HG02759 (cell line): ENCODE data around the gene POU2F1.
A peak's percentile ranks its signal among the peaks of the same experiment; 100 is the strongest.
"Not testable (repeated sequence)": the region's sequence is repeated elsewhere in the genome, so short reads cannot be mapped to it uniquely, and the experiment has no call there.

Experiments
- ATAC-seq: cut with Tn5 transposase; IDR thresholded peaks from one replicate; pipeline ENCODE4 v1.9.1; 2021; ENCODE audit warnings: mild to moderate bottlenecking, moderate library complexity; ENCODE audit not compliant: unreplicated experiment

Gene POU2F1

GRCh38 chr1:167305706-167306277 lies 85.1 kb downstream of the POU2F1 start:
- no peak for ATAC-seq

GRCh38 chr1:167310732-167311131 lies 90.0 kb downstream of the POU2F1 start:
- ATAC-seq: no peak

DNA sequence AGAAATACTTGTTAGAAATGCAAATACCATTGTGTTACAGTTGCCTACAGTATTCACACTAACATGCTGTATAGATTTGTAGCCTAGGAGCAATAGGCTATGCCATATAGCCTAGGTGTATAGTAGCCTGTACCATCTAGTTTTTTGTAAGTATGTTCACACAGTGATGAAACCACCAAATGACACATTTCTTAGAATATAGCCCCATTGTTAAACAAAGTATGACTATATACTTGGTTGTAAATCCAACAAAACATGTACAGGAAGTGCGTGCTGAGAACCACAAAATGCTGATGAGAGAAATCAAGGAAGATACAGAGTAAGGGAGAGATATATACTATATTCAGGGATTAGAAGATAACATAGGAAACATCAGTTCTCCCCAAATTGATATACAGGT lies 92.2 kb downstream of the POU2F1 start:
- ATAC-seq: no peak

GRCh38 chr1:167314671-167315070 lies 94.0 kb downstream of the POU2F1 start:
- ATAC-seq: no peak

- no peak for ATAC-seq
These were observed 96.8 kb downstream of the POU2F1 start for GRCh38 chr1:167317463-167317862.

DNA sequence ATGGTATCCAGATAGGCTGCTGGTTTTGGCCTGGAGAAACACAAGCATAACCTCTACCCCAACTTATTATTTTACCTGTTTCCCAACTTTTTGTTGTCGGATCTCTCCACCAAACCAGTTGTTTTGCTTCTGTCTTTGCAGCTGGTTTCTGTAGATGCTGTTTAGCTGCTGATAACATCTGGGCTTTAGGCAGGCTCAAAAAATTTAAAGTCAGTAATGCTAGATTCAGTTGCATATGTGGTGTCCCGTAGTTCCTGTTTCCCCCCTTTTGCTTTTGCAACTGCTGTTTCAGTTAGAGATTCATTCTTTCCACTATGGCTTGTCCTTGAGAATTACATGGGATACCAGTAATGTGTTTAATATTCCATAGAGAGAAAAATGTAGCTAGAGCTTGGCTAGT lies 98.5 kb downstream of the POU2F1 start:
- ATAC-seq: not testable (repeated sequence)

DNA sequence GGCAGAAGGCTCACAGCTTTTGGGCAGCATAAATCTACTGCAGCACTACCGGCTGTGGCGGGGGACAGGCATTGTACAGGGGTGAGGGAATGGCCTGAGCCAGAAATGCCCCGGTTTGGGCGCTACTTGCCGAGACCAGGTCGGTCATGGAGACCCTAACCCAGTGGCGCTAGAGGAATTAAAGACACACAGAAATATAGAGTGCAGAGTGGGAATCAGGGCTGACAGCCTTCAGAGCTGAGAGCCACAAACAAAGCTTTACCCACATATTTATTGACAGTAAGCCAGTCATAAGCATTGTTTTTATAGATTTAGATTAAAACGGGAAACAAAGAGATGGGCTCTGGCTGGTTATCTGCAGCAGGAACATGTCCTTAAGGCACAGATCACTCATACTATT lies 101.8 kb downstream of the POU2F1 start:
- no peak for ATAC-seq

DNA sequence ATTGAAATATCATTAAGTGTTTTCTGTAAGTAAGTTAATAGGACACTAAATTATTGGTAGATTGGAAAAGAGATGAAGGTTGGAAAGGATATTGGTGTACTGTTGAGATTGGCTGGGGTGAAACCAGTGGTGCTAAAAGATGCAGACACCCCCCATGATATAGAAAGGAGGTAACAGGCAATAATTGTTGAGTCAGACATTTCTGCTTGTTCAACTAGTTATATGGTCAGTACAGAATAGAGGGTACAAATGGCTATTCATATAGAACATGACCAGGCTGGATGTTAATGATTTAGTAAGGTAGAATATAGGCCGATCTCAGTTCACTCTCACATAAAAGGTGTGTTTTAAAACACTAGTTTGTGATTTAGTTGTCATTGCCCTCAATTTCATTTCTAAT lies 104.5 kb downstream of the POU2F1 start:
- no peak for ATAC-seq

DNA sequence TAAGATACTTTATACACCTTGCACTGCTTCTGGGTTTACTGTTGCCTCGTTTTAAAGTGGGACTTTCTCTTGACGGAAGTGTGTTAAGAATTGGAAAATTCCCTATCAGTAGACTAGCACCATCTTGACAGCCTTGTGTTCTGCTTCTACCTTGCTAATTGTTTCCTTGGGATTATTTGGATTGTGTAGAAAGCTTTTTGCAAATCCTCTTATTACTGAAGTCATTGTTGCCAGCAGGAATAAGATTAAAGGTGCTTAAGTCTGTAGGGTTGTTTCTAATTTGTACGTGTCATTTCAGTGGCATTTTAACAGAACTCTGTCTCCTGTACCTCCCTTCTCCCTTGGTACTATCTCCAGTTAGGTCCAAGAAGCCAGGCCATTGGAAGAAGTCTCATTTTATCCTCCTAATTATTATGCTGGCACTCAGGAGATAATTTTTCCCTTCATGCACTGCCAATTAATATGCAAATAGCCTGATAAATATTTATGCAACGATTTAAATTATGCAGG lies 107.7 kb downstream of the POU2F1 start:
- ATAC-seq: no peak

DNA sequence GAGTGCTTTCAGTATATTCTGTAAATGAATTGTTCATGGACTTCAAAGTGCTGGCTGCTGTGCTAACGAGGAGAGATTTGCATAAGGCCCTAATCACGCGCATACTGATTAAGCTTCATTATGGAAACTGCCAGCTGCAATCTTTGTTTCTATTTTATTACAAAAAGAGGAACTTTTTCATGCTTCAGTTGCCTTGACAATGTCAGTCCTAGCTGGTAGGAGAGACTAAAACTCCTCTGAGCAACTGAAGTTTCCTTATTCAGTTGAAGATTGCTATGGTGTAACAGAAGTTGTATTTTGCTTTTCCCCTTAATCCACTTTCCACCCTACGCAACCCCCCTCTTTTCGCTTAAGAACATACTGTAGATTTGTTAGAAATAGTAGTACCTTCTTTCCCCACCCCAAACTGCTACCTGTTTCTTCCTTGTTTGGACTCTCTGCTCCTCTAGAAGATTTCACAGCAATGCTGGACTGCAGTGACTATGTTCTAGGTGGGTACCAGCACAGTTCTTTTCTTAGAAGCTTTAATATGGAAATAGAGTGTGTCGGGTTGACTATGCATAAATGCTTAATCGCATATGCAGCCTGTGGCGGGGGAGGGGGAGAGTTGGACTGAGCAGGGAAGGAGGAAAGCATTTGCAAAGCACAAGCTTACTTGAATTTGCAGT lies 108.3 kb downstream of the POU2F1 start:
- ATAC-seq: peak; percentile 76

DNA sequence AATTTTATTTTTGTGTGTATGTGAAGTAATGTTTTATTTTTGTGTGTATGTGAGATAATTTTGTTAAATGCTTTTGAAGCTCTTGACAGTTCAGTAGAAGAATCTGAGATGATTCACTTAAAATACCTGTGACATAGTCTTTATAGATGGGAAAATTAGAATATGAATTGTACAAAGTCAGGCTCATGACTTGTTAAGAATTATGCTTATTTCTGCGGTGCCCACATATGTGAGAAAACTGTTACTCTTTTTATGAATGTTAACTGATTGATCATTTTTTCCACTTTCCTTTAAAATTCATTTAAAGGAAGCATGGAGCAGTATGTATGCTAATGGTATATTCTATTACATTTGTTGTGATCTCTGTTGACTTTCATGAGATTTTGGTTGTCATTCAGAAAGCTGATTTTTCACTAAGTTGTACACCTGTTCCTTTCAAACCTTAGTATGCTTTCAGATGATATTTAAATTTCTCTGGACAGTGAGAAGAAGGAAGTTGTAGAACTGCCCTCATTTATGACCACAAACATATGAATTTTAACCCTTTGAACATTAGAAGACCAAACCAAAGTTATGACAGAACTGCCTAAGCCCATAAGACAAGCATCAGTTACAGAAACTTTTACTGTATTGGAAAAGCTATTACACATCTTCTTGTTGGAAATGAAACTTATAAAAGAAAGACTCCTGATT lies 110.1 kb downstream of the POU2F1 start:
- ATAC-seq: peak; percentile 24

DNA sequence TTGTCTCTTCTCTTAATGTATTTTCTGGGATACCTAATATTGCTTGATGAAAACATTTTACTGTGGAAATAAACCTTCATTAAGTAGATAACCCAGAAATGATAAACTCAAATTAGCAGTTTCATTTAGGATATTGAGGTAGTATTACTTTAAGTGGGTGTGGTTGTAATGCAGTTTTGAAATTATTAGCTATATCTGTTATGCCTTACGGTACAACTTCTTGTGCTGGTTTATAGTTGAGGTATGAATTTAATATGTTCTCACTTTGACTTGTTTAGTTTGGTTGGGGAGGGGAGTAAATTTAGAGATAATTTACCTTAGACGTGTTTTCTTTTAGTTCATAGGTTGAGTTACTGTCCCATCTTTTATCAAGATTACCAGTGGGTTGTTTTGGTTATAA lies 111.0 kb downstream of the POU2F1 start:
- ATAC-seq: no peak

GRCh38 chr1:167332503-167332902 lies 111.8 kb downstream of the POU2F1 start:
- no peak for ATAC-seq

DNA sequence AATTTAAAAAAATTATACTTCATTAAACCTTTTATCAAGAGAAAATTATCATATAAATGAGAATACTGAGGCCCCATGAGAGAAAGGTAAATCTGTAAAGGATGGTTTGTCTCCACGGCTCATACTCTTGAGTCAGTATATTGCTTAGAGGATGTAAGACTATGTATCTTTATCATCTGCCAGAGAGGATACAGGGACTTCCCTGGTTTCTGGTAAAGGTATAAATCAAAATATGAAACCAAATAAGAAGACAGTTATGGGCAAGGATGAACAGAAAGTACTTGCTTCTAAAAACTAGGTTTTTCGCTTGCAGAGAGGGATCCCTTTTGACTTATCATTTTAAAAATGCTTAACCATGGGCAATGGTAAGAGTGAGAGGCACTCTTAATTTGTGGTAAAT lies 112.4 kb downstream of the POU2F1 start:
- no peak for ATAC-seq

DNA sequence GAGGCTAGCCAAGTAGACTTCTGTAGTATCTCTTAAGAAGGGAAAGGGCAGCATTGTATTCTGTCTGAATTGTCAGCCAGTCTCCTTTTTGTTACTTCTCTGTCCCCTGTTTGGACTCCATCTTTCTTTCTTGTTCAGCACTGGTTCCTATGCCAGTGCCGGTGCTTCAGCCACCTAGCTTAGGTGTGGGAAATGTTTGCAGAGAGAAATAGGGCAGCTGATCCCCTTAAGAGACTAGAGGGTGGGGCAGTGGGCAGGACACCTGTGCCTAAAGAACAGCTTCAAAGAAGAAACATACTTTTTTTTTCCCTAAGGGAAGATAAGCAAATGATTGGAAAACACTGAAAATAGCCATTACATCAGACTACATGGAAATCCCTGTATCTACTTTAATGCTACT lies 113.0 kb downstream of the POU2F1 start:
- no peak for ATAC-seq

DNA sequence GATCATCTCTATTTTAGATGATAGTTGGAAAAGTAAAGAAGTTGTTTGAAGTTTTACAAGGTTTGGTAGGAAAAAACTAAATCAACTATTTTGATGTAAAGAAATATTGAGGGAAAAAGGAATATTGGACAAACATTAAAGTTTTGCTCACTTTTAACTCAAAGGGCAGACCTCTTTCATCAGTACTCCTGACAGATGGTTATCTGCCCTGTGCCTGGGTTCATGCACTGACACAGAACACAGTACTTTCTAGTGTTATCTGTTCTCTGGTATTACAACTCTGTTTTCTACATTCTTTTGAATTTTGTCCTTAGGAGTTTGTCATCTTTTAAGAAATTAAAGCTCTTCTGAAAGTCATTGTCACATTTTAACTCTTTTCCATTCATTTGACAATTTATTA lies 118.7 kb downstream of the POU2F1 start:
- ATAC-seq: no peak

DNA sequence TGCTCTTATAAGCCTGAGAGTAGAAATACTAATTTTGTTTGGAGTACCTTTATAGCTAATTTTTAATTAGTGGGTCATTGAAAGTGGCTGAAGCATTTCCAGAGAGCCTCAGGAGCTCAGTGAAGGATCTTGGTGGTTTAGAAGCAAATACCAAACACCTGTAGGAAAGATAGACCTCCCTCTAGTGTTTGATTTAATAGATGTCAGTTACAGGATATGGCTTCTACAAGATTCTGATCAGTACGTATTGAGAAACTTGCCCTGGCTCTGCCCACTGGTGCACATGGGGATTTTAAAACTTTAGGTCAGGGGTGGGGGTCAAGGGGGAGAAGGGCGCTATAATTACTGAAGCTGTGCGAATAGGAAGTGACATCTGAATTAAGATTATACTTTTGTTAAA lies 122.2 kb downstream of the POU2F1 start:
- no peak for ATAC-seq

- ATAC-seq: no peak
These were observed 123.4 kb downstream of the POU2F1 start for GRCh38 chr1:167344112-167344511.

DNA sequence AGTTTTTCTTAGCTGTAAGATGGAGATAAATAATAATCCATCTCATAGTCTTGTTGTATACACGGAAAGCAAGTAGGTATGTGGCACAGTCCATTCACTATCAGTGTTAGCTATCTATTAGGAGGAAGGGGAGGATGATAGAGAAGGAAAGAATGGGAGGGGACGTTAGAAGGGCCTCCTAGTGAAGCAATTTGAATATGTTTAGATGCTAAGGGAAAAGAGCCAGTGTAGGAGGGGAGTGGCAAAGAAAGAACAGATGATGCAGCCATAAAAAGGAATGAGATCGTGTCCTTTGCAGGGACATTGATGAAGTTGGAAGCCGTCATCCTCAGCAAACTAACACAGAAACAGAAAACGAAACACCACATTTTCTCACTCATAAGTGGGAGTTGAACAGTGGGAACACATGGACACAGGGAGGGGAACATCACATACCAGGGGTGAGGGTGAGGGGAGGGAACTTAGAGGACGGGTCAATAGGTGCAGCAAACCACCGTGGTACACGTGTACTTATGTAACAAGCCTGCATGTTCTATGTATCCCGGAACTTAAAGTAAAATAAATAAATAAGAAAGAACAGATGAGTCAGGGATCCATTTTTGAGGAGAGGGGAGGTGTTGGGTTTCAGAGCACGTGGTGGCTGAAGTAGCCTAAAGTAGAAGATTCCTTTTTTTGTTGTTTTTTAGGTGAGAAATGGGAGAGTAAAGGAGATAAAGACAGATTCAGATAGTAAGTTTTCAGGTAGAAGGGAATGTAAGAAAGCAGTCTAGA lies 124.1 kb downstream of the POU2F1 start:
- ATAC-seq: no peak

DNA sequence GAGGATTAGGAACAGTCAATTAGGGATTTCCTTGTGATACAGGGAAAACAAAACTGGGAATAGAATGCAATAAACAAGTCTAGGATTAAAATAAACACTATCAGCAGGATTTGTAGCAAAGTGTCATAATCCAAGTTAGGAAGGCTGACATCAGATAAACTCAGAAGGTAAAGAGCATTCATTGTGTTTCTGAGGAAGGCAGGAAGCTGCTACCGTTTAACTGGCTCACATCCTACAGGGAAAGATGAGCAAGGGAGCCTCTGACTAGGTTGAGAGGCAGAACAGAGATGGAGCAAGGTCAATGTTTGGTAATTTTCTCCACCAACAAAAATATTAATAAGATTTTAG lies 124.7 kb downstream of the POU2F1 start:
- no peak for ATAC-seq

GRCh38 chr1:167357305-167357704 lies 136.6 kb downstream of the POU2F1 start:
- no peak for ATAC-seq

DNA sequence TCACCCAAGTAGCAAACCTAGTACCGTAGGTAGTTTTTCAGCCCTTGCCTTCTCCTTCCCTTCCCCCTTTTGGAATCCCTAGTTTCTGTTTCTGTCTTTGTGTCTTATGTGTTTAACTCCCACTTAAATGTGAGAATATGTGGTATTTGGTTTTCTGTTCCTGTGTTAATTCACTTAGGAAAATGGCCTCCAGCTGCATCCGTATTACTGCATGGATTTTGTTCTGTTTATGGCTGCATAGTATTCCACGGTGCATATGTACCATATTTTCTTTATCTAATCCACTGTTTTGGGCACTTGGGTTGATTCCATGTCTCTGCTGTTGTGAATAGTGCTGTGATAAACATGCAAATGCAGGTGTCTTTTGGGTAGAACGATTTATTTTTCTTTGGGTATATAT lies 138.6 kb downstream of the POU2F1 start:
- ATAC-seq: no peak
